NCI-H1694 (cell line): ENCODE results near the gene RNU6-9.

Experiments used
- DNase-seq: peaks from one replicate; lab custom pipeline; 2025; lab: John Stamatoyannopoulos, UW

Gene RNU6-9

DNA sequence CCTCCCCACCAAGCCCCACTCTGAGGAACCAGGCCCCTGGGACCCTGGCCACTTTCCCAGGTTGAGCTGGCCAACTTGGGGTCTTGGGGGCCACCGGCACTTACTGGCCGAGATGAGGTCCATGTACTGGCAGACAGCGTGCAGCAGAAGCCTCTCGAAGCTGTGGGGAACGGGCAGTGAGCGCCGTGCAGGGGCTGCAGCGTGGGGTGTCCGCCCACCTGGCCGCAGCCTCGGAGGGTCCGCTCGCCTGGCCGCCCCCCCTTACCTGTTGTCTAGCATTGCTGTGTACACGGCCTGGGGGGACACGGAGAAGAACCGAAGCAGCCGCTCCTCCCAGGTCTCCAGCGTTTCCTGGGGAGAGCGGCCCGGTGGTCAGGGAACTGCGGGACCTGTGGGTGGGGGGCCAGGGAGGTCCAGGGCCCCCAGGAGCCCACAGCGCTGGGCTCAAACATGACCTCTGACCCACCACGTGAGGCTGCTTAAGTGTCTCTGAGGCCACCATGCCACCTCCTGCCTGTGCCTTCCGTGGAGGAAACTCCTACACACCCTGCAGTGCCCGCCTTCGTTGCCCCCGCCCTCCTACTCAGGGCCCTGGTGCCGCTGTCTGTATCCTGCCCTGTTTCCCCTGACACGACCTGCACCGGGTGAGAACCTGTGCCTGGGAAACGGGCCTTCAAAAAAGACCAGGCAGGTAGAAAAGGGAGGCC, 6.2 kb downstream of the RNU6-9 start:
- DNase-seq: no peak

DNA sequence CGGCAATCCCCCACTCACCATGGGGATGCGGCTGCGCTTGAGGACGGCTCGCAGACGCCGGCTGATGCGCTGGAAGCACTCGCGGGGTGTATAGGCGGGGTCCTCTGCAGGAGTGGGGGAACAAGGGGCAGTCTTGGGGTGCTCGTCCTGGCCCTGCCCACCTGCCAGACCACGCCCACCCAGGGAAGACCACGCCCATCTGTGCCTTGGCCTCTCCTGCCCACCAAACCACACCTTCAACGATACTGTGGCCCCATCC, 6.7 kb downstream of the RNU6-9 start:
- DNase-seq: no peak

DNA sequence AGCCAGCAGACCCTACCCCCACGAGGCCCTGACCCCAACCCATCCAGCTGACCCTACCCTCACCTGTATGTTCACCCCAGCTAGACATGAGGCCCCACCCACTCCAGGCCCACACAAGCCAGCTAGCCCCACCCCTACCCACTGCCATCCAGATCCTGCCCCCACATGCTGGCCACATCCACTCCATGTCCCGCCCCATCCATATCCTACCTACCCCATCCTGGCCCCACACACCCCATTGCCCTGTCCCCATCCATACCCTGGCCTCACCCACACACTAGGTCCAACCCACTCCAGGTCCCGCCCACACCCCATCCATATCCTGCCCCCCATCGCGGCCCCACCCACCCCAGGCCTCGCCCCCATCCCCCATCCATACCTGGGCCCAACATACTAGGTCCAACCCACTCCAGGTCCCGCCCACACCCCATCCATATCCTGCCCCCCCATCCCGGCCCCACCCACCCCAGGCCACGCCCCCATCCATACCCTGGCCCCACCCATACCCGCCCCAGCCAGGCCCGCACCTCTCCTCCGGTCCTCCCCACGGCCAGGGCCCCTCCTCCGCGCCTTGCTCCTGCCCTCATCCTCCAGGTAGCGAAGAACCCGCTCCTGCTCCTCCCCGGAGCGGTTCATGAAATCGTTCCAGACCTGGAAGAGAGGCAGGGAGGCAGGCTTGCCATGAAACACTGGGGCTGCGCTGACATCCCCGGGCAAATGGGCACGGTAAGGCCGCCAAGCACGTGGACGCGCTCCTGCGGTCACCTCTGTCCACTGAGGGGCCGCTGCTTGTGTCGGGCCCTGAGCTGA, 7.2 kb downstream of the RNU6-9 start:
- no peak for DNase-seq

DNA sequence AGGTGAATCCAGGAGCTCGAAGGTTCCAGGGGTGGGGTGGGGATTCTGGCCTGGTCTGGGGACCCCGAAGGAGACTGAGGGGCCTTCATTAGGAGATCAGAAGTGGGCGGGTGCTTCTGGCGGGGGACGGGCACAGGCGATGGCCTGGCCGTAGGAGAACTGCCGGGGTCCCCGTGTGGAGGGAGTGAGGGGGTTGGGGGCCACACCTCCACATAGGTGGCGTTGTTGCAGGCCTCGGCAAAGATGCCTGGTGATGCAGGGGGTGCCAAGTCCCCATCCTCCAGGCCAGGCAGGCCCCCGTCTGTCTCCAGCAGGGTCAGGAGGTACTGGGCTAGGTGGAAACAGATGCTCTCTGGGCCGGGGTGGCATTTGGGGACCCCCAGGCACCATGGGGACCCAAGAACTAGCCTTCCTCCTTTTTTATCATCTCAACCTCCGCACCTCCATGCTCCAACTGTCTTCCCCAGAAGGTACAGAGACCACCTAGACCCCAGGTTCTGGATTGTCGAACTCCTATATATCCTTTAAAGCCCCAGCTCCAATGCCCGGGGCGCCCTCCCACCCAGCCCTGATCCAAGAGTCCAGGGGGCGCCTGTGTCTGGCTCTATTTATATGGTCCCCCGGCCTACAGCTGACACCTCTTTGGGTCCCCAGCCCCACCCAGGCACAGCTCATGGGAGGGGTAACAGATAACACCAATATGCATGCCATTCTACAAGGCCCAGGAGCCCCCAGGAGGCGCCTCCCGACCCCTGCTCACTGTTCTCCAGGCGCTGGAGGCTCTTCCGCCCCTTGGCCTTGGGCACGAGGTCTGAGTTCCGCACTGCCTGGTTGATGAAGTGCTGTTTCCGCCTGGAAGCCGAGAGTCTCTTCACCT, 8.2 kb downstream of the RNU6-9 start:
- DNase-seq: no peak

DNA sequence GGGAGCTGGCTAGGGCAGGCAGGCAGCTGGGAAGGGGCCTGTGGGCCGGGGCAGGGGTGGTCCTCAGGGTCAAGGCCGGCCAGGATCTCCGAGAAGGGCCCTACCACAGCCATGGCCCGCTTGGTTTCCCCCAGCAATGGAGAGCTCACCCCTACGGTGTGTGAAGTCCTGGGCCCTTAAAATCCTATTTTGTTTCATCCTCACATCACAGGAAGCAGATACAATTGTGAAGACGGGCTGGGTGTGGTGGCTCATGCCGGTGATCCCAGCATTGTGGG, 8.7 kb downstream of the RNU6-9 start:
- no peak for DNase-seq

DNA sequence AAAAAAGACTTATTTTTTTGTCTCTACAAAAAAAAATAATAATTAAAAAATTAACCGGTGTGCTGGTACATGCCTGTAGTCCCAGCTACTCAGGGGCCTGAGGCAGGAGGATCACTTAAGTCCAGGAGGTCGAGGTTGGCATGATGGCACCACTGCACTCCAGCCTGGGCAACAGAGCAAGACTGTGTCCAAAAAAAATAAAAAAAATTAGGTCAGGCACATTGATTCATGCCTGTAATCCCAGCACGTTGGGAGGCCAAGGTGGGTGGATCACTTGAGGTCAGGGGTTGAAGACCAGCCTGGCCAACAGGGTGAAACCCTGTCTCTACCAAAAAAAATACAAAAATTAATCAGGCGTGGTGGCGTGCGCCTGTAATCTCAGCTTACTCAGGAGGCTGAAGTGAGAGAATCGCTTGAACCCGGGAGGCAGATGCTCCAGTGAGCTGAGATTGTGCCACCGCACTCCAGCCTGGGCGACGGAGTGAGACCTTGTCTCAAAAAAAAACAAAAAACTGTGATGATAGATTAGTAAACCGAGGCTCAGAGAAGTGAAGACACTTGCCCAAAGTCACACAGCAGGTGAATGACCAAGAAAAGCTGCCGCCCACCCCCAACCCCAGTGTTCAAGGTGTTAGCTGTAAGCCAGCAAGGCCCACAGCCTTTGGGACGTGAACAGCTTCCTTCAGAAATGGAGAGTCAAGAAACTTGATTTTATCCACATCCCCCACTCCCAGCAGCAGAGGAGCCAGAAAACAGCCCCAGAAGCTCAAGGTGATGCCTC, 9.4 kb downstream of the RNU6-9 start:
- no peak for DNase-seq

DNA sequence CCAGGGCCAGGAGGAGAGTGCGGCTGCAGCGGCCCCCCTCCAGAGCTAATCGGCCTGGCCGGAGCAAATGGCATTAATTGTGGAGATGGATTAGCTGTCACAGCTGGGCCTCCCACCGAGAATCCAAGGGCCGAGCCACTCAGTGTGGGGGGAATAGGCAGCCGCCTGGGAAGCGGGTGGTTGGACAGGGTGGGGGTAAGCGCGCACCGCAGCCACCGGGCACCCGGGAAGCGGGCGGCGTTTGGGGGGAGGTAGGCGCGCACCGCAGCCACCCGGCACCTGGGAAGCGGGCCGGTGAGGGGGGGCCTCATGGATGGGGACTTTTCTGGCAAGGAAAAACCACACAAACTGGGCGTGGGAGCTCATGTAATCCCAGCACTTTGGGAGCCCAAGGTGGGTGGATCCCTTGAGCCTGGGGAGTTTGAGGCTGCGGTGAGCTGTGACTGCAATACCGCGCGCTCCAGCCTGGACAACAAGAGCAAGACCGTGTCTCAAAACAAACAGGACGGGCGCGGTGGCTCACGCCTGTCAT, 10.0 kb downstream of the RNU6-9 start:
- DNase-seq: no peak

DNA sequence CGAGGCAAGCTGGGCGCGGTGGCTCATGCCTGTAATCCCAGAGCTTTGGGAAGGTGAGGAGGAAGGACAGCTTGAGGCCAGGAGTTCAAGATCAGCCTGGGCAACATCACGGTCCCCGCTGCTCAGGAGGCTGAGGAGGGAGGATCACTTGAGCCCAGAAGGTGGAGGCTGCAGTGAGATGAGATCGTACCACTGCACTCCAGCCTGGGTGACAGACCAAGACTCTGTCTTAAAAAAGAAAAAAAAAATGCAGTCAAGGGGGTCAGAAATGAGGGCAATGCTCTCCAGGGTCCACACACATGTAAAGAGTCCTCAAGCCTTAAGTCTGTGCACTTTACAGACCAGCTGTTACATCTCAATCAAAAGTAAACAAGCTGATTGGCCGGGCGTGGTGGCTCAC, 11.3 kb downstream of the RNU6-9 start:
- DNase-seq: no peak

DNA sequence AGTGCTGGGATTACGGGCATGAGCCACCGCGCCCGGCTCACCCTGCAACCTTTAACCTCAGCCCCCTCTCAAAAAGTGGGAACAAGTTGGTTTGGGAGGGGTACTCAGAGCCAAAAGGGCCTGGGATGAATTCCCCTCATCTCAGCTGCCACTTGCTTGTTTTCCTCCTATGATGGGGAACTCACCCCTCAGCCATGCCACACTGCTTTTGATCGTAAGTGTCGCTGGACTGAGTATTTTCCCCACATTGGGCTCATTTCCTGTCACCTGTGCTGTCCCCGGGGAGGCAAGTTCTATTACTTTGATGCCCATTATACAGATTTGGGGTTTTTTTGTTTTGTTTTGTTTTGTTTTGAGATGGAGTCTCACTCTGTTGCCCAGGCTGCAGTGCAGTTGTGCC, 13.2 kb downstream of the RNU6-9 start:
- no peak for DNase-seq

DNA sequence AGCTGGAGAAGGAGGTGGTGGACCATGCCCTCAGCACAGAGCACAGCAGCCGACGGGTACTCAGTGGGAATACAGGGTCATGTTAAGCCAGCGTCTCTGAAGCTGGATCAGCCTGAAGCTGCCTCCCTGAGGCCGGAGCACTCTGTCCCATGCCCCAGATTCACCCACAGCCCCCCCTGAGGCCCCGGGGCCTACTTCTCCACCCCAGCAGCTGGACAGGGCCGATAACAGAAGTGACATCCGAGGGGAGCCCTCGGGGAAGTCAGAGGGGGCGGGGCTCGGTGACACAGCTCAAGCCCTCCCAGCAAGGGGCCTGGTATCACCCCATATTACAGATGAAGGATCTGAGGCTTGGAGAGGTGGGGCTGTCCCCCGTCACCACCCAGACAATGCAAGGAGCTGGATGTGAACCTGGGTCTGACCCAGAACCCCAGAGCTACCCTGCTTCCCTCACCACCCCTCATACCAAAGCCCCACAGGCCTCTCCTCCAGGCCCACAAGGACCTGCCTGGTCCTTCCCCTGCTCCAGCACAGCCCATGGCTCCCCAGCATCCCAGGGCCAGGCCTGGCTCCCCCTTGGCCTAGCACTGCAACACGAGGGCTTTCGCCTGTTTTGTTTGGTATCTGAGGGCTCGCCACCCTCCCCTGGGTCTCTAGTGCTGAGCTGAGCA, 14.0 kb downstream of the RNU6-9 start:
- no peak for DNase-seq

DNA sequence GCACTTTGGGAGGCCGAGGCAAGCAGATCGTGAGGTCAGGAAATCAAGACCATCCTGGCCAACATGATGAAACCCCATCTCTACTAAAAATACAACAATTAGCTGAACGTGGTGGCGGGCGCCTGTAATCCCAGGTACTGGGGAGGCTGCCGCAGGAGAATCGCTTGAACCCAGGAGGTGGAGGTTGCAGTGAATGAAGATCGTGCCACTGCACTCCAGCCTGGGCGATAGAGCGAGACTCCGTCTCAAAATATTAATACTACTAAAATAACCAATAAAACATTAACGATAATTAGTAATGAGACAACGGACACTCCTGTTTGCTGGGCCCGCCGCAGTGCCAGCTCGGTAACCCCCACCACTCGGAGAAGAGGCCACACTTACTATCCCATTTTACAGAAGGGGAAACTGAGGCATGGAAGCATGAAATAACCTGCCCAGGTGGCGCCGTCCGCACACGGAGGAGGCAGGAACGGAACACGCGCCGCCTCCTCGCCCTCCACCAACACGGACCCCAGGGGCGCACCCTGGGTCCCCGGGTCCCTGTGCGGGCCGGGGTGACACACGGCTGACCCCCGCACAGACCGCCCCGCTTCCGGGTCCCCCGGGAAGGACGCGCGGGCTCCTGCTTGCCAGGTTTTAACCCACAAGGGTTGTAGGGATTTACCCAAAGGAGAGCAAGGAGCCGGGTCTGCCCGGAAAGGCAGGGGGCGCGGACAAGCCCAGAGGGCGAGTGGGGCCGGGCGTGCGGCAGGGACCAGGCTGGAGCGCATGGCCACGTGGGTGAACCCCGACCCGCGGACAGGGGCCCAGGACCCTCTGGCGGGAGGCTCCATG, 18.1 kb downstream of the RNU6-9 start:
- DNase-seq: no peak

DNA sequence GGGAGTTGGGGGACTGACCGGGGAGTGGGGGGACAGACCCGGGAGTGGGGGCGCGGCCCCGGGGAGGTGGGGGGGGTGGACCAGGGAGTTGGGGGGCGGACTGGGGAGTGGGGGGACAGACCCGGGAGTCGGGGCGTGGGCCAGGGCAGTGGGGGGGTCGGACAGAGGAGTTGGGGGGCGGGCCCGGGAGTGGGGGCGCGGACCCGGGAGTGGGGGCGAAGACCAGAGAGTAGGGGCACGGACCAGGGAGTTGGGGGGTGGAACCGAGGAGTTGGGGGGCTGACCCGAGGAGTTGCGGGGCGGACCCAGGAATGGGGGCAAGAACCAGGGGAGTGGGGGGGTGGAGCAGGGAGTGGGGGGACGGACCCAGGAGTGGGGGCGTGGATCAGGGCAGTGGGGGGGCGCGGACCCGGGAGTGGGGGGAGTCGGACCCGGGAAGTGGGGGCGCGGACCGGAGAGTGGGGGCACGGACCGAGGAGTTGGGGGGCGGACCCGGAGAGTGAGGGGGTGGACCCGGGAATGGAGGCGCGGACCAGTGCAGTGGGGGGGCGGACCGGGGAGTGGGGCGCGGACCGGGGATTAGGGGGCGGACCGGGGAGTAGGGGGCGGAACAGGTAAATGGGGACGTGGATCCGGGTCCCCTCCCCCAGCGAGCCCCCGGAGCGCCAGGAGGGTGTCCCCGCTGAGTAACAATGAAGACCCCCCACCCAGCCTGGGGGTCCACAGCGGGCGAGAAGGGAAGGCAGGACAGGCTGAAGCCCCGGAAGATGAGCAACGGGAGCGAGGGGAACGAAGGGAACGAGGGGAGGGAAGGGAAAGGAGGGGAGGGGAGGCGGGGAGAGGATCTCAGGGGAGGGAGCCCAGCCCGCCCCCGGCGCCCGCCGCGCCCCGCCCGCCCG, 19.1 kb downstream of the RNU6-9 start:
- no peak for DNase-seq

DNA sequence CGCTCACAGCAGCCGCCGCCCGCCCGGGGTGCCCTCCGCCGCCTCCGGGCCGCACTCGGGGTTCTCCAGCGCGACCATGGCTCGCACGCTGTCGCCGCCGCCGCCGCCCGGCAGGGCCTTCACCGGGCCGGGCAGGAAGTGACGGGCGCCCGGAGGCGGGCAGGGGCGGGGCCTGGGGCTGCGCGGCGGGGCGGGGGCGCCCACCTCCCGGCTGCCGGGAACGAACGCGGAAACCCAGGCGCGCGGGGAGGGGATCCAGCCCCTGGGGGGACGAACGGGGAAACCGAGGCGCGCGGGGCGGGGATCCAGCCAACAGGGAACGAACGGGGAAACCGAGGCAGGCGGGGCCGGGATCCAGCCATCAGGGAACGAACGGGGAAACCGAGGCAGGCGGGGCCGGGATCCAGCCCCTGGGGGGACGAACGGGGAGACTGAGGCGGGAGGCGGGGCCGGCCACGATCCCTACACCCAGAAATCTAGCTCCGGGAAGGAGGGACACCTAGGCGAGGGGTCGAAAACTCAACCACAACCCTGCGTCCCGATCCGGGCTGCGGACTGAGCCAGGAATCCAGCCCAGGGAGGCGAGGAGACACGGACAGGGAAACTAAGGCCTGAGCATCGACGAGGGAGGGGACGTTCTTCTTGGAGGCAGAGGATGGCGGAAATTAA, 19.9 kb downstream of the RNU6-9 start, which contains the start of gene R3HDM4:
R3HDM4 (minus strand) TSS at position 140 of the 669 bp plus-strand sequence; CDS start at position 78, 62 bp downstream.
- DNase-seq: no peak

DNA sequence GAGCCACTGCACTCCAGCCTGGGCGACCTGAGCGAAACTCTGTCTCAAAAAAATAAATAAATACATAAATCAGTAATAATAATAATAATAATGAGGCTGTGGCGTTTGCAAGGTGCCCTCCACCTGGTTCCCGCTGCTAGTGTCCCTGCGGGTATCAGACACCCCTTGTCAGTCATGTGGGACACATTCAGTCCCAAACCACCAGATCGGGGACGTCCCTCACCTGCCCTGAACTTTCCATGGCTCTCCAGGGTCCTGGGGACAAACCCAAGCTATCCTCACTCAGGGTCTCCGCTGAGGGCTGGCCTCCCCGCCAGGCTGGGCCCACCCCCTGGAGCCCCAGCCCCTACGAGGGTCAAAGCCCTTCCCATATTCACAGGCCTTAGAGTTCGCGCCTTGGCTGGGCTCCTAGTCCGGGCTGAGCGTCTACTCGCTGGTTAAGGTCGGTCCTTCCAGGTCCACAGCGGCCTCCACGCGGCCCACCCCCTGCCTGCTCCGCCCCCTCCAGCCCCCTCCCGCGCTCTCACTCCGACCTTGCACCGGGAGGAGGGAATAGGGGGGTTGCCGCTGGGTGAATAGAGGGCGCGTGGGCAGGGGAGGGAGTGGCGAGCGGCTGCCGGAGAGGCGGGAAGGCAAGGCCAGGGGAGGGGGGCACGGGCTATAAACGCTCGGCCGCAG, 23.5 kb downstream of the RNU6-9 start:
- no peak for DNase-seq

DNA sequence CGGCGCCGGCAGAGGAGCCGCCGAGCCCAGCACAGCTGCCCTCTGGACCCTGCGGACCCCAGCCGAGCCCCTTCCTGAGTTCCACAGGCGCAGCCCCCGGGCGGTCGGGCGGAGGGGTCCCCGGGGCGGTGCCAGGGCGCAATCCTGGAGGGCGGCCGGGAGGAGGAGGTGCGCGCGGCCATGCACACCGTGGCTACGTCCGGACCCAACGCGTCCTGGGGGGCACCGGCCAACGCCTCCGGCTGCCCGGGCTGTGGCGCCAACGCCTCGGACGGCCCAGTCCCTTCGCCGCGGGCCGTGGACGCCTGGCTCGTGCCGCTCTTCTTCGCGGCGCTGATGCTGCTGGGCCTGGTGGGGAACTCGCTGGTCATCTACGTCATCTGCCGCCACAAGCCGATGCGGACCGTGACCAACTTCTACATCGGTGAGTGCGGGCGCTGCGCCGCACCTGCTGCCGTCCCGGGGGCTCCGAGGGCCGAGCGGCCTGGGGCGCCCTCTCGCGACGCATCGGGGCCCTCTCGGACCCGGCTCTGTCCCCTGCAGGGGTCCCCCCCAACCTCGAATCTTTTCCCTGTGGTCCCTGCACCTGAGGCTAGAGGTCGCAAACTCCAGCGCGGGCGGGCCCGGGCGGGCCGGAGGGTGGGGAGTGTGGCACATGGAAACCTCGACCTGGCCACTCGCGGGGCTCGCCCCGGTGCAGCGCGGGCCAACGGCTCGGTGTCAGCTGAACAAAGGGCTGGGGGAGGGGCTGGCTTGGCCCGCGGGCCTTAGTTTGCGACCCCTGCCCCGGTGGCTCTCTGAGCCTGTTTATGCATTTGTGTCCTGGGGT, 24.3 kb downstream of the RNU6-9 start, which contains the start of gene KISS1R:
KISS1R (plus strand) TSS at position 11 of the 829 bp plus-strand sequence; CDS start at position 181, 170 bp downstream.
- DNase-seq: no peak

DNA sequence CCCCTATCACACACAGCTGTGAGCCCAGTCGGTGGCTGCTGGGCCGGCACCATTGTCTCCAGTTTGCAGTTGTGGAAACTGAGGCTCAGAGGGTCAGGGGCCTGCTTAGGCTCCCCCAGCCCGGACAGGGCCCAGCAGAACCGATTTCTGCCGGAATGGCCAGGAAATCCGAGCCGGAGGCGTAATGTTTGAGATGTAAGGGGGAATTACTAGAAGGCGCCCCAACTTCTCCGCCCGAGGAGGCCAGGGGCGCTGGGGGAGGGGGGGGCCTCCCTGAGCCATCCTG, 24.8 kb downstream of the RNU6-9 start:
- no peak for DNase-seq

DNA sequence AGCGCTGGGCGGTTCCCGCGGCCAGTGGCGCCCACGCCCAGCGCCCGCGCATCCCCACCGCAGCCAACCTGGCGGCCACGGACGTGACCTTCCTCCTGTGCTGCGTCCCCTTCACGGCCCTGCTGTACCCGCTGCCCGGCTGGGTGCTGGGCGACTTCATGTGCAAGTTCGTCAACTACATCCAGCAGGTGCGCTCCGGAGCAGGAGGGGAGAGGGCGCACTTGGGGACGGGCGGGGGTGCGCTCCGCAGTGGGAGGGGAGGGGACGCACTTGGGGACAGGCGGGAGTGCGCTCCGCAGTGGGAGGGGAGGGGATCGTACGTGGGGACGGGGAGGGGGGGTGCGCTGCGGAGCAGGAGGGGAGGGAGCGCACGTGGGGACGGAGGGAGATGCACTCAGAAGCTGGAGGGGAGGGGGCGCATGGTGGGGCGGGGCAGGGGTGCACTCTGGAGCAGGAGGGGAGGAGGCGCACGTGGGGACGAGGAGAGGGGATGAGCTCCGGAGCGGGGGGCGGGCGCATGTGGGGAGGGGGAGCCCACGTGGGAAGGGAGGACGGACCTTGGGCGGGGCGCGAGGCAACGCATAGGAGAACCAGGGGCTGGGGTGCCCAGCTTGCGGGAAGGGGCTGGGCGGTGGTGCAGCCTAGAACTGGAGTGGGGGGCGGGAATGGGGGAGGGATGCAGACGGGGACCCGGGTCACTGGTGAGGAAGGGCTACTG, 25.4 kb downstream of the RNU6-9 start:
- DNase-seq: no peak
